ENCODE data around the gene RNF166.
A peak's percentile ranks its signal among the peaks of the same experiment; 100 is the strongest.

Gene RNF166

DNA sequence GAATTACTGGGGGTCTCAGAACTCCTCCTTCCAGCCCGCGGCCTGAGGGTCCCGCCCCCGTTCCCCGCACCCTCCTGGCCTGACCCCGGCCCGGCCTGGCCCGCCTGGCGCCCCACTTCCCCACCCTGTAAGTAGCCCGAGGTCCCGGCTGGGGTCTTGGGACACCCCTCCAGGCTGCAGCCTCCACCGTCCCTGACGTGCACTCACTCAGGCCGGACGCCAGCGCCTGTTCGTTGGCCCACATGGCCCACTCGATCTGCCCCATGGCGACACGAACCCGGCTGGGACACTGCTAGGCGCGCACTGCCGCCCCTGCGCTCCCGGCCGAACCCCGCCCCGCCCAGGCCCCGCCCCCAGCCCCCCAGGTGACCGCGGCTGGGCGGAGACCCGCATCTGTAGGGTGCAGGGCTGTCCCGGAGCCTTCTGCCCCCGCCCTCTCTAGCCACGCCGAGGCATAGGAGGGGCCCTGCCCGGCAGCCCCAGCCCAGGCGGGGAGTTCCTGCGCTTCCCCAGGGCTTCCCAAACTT, 55.4 kb downstream of the RNF166 start, which contains the start of gene CYBA:
Gene CYBA (minus strand): TSS at position 305 of the 527 bp plus-strand sequence. CDS start 40 bp downstream, at position 265.
- DNase-seq = peak; percentile 84

DNA sequence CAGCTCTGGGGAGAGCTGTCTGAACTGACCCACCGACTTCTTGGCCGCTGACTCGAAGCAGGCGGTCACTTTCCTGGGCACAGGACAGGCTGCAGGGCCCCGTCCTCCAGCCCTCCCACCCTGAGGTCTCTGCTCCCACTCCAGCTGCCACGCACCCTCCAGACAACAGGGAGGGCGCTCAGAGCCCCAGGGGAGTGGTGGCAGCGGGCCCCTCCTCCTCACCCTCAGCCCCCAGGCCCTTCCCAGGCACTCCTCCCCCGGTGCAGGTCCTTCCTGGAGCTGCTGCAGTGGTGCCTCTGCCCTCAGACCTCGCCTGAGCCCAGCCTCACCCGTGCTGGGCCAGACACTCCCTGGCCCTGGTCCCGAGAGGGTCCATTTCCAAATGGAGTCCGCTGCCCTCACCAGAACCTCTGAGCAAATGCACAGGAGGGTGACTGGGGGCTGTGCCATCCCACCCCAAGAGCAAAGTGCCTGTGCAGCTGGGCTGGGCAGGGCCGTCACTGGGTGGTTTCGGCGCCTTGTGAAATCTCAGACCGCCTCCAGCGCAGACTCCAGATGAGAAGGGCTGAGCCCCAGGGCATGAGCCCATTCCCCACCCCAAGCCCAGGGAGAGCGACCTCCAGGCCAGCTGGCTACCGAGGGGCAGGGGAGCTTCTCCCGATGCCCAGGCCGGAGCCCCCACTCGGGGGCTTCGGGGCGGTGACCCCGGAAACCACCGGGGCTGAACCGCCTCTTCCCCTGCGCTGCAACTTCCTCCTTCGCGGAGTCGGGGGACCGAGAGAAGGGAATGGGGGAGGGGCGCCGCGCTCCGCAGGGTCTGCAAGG, 56.1 kb downstream of the RNF166 start:
- DNase-seq = no peak

DNA sequence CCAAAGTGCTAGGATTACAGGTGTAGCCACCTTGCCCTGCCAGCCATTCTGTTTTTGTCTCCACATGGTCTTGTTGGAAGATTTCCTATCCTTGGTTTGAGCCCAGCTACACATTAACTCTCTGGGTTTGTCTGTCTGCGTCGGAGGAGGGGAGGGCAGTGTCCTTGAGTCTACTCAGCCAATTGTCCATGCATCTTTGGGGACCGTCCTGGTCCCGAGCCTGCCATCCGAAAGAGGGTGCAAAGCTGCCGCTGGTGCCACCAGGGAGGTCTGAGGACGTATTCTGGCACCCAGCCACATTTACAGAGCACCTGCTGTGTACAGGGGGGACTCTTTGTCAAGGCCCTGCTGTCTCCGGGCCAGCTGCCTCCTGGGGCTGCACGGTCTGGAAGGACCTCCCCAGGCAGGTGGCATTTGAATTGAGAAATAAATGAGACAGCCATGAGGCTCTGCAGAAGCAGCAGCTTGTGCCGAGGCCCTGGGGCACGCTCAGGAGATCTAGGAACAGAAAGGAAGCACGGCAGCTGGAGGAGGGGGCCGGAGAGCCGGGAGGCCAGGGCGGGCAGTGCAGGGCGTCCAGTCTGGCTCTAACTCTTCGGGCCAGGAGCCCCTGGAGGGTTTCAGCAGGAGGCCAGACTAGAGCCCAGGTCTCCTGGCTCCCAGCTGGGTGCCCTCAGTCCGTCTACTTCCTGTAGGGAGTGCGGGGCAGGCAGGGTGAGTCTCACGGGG, 56.8 kb downstream of the RNF166 start:
- DNase-seq = no peak

DNA sequence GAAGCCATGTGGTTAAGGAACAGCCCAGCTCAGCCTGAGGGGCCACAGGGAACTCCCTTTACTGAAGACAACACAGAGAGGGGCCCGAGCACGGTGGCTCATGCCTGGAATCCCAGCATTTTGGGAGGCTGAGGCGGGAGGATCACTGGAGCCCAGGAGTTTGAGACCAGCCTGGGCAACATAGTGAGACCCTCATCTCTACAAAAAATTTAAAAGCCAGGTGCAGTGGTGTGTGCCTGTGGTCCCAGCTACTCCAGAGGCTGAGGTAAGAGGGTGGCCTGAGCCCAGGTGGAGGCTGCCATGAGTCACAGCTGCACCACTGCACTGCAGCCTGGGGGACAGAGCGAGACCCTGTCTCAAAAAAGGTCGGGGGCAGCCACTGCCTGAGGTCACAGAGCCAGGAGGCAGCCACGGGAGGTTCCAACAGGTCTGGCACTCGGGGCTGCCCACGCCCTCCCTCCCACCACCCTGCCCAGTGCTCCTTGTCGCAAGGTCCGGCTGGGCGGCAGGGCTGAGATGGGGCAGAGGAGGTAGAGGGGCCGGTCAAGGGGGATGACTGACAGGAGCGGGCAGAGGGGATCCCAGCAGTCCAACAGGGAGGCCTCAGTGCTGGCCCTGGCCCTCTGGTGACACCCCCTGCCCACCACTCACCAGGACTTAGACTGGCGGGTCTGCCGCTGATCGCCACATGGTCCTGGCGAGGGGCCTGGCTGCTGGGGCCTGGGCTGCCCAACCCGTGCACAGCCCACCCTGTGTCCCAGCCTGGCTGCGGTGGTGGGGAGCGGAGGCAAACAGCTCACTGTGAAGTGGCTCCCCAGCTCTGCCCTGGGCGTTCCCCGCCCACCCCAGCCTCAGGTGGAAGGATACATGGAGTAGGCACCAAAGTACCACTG, 58.8 kb downstream of the RNF166 start:
- no peak for DNase-seq
